GM21360 (cell line): ENCODE data around the gene ZBTB33.

ENCODE experiments used
- ATAC-seq: cut with Tn5 transposase; IDR thresholded peaks from one replicate; pipeline ENCODE4 v1.9.1; 2021; ENCODE audit warnings: mild to moderate bottlenecking, moderate library complexity; ENCODE audit not compliant: unreplicated experiment

The ZBTB33 gene

DNA sequence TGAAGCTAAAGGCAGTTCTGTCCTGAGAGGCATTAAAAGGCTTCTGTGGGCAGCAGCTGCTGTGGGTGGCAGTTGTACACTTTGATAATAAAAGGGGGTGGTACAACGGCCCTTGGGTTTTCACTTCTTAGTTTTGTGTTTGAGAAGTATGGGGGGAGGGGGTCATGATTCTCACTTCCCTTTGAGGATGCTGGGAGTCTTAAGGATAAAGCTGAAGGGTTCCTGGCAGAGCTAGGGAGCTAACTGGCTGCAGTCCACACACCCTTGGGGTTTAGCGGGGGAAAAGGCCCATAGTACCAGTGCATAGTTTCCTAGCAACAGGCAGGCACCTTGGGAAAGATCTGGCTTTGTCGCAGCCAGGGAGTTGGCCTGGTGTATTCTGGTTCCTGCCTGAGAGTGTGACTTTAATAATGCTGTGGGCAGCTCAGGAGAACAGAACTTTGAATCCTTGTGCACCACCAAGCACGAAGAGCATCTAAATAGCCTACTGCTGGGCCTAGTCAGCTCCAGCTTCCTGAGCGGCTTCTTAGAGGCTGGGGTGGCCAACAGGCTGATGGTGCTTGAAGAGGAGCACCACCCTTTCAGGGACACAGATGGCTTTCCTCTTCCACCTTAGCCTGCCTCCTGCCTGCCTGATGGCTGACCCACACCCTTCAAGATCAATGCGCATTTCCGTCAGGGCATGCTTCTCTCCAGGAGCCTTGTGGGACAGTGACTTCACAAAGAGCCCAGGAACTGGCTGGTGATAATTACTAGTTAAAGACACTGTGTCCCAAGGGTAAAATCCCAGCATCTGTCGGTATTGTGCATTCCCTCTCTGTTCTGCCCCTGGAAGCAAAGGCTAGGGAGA is 12.5 kb downstream of the ZBTB33 start:
- ATAC-seq: no peak

DNA sequence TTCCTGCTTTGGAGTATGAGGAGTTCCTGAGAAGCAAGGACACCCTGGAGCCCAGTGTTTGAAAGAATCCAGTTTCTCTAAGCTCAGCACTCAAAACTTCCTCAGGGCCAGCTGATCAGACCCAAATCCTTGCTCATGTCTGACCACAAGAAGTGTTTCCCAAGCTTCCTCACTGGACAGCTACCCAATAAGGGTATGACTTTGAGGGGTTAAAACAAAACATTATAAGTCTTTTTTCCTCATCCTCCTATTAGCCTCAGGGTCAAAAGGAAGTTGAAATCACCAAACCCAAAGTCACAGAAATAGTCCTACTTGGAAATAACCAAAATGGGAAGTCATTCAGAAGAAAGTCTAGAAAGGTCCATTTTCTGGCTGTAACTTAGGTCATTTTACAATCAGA is 13.7 kb downstream of the ZBTB33 start:
- ATAC-seq: no peak

DNA sequence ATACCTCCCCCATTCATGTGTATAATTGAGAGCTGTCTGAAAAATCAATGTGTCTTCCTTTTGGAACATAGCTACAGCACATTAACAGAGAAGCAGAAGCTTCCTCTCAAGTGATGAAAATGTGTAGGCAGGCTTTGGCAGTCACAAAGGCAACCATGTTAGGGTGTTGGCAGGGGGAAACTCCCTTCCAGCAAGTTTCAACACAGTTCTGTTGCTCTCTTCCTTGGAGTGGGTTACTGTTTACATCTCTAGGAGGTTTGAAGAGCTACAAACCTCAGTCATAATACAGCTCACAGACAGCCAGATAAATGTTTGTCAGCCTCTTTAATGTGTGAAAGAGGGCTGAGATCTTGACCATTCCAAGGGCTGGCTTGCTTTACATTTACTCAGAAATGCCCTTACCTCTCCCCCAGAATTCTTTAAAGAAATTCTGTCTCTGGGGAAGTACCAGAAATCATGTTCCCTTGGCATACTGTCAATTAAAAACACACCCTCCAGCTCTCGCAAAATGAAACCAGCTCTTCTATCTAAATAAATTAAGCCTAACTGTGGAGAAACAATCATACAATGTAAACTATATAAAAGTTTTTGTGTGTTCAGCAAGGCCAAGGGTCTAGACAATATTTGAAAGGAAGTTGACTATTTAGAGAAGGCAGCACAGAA is 18.9 kb downstream of the ZBTB33 start:
- ATAC-seq: no peak

DNA sequence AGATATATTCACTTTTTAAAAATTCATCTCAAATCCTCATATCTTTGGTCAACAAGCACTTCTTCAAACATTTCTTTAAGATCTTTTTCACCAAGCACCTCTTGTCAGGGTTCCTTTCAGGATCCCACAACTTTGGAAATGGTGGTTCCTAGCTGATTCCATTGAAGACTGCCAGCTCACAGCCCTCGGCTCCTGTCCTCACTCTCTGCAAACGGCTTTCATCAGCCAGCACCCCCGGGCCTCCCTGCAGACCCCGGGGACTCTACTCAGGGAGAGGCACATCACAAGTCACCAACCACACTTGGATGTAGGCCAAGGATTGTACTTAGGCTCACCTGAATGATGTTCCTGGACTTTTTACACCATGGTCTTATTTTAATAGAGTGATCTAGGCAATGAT is 20.0 kb downstream of the ZBTB33 start:
- no peak for ATAC-seq

DNA sequence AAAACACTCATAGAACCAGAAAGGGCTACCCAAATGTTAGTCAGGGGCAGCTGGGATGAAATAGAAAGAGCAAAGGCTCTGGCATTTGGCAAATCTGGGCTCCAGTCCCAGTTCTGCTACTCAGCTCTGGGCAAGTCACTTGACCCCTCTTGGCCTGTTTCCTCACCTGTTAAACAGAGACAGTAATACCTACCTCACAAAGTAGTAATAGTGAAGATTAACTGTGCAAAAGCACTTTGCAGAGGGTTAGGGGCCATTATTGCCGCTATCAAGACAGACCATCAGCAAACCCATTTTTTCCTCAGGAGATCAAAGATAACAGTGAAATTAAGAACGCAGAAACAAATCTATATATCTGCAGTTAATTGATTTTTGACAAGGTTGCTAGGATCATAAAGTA is 20.6 kb downstream of the ZBTB33 start:
- ATAC-seq: no peak

DNA sequence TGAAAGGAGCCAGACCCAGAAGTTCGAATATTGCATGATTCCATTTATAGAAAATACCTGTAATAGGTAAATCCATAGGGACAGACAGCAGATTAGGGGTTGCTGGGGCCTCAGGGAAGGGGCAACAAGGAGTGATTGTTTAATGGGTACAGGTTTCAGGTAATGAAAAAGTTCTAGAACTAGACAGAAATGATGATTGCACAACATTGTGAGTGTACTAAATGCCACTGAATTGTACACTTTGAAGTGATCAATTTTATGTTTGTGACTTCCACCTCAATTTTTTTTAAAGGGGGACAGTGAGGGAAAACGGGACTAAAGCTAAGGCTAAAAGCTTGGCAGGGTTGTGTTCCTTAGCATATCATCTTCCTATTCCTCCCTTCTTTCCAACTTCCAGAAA is 23.5 kb downstream of the ZBTB33 start:
- ATAC-seq: no peak

DNA sequence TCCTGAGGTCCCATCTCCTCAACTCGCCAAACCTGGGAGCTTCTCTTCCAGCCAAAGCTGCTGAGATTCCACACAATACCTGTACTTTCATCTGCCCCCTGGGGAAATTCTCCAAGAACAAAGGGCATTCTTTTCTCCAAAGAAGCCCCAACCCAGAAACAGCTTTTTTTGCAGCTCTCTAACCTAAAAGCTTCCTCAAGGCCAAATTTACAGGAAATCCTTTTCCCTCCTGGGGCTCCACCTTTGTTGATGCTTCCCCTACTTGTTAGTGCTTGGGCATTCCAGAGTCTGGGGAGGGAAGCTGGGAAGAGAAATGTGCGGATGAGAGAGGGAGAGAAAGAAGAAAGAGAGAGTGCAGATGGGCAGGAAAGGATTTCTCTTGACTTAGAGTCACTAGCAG is 24.3 kb downstream of the ZBTB33 start:
- no peak for ATAC-seq

DNA sequence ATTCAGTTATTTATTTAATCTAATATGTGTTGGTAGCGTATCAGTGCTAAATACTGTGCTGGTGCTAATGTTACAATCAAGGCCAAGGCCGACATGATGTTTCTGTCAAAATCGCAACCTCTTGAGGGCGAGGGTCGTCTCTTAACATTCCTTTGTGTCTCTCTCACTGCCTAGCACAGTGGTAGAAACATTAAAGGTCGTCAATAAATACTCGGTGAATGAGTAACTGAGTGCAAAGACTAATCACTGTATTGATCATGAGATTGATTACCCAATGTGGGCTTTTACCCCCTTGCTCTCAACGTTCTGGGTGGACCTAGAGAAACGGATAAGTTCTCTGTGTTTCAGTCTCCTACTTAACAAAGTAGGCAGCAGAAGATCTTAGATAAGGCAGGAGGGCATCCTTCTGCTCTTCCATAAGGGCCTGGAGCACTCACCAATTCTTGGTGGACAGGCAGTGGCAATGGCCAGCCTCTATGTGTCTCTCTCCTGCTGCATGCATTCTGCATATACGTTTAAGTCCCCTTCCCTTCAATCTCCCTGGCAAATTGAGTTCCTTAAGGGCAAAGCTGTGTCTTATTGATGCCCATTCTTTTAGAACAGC is 30.5 kb downstream of the ZBTB33 start:
- ATAC-seq: no peak

DNA sequence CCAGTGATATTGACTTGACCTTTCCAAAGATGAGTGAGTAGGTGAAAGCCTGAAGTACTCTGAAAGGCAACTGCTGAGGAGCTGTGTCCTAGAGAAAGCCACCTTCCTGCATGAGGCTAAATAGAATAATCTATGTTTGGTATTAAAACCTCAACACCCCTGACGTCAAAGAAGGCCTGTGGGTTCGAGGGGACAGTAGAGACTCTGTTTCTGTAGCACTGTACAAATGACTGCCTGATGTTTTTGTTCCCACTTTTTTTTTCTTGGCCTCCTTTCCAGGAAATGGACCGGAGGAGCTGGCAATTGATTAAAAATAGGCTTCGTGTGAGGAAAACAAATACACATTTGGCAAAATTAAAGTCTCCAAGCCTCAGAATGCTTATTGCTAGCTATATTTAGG is 31.1 kb downstream of the ZBTB33 start:
- ATAC-seq: no peak

DNA sequence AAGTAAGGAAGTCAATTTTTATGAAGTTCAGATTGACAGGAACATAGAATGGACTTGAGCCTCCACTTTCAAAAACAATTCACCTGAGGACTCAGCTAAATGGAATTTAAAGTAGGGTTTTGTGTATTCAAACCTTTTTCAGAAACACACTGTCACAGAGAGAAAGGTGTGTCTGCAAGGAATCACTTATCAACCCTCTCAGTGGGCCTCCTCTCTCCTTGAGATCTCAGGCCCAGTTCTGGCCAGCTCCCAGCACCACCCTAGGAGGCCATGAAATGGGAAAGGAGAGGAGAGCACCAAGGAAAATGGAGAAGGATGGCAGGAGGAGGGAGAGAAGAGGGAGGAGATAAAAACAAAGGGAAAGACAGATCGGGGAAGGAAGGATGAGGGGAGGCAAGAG is 32.1 kb downstream of the ZBTB33 start:
- ATAC-seq: no peak

DNA sequence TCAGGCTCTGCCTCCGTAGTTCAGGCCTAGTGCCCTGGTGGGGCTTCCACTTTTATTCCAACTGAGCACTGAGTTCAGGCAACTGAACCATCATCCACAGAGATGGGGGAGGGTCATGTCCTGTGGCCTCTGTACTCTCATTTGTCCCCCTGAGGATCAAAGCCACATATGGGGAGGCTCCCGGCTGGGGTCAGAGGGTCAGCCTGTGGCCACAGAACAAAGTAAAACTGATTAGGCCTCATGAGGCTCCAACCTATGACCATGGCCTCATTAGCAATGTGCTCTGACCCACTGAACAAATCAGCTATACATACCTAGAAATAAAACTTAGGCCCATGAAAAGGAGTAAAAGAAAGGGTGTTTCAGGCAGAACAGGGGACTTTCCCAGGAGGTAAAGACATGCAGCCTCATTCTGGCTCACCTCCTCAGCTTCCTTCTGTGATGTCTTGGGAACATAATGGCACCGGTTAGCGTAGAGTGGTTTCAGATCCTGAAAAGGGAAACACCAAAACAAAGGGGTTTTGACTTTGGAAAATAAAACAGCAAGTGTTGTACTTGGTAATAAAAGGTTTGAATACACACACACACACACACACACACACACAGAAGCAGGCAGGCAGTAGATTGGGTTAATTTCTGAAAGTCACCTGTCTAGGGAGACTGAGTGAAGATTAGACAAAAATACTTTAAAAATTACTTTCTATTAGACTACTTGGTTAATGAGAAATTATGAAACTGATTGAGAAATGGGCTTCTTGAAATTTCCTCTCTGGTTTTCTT is 36.3 kb downstream of the ZBTB33 start:
- ATAC-seq: no peak

DNA sequence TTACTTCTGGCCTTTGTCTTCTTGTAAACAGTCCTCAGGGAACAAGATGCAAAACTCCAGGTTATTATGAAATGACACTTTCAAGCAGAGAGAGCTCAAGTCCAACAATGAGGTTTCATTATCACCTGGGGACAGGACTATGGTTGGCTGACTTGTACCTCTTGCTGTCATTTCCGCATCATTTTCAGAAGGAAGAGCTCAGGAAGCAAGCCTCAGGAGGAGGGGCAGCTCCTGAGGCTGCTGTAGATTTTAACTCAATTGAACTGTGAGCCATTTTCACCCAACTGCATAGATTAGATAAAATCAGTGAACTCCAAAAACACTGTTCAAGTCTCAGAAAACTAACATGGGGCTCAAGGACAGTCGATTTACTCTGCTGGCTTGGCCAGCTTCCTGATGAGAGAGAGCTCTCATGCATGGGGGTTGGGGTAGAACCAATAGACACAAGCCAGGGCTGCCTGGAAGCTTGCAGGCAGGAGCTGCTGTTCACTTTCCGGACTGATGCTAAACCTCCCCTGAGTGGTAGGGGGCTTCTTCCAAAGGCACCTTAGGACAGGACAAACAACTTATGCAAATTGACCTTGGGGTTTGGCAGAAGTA is 37.0 kb downstream of the ZBTB33 start:
- no peak for ATAC-seq

DNA sequence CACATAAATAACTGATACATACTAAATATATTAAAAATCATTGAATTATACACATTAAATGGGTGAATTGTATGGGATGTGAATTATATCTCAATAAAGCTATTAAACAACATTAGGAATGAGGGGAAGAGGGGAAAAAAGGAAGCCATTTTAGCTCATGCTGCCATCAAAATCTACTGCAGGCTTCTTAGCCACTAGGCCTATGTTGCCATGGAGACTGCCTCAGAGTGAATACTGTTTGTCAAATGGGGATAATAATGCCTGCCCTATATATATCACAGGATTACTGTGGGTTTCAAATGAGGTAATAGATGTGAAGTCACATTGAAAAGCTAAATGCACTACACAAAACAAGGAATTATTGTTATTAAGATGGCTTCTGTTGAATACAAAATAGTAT is 39.5 kb downstream of the ZBTB33 start:
- no peak for ATAC-seq

DNA sequence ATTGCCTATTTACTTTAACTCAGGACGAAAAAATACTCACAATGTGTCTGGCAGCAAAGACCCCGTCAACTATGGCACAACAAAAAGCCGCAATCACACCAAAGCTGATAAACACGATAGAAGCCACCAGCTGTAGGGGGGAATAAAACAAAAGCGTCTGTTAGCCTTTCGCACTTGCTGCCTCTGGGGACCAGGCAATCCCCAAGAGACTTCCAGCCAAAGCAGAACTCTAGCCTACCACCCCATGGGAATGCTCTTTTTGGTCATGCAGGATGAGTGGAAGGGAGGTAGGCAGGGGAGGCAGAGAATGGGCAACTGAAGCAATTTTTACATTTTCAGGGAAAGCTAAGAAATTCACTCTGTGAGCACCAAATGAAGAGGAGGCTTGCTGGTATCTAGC is 40.6 kb downstream of the ZBTB33 start:
- ATAC-seq: no peak

DNA sequence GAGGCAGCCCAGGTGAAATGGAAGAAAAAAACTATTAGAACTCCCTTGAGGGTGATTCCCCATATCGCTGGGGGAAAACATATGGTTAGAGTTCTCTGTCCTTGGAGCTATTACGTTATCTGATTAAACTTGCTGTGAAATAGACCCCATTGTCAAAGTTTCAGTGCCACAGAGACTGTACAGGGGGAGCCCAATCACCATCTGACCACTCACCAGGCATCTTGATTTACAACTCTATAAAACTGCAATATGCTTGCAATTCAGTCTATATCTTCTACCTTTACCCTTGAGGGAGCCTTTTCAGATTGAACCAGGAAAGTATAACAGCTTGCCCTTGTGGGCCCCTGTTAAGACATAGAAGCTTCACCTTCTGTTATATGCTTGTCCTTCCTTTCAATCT is 42.4 kb downstream of the ZBTB33 start:
- no peak for ATAC-seq

DNA sequence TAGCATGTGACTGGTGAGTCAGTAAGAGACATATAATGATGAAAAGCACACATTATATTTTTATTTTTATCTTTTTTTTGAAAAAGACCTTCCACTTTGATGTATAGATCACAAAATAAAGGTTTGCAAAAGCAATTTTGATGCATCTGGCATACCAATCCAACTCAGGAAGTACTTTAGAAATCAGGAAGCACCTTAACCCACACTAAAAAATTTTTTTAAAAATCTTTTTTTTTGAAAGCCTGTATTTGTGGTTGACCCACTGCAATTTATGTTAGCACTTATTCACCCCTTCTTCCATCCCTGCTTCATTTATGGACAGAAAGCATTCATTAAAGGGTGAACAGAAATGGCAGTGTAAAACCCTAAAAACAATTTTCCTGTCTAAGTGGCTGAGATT is 44.0 kb downstream of the ZBTB33 start:
- no peak for ATAC-seq

DNA sequence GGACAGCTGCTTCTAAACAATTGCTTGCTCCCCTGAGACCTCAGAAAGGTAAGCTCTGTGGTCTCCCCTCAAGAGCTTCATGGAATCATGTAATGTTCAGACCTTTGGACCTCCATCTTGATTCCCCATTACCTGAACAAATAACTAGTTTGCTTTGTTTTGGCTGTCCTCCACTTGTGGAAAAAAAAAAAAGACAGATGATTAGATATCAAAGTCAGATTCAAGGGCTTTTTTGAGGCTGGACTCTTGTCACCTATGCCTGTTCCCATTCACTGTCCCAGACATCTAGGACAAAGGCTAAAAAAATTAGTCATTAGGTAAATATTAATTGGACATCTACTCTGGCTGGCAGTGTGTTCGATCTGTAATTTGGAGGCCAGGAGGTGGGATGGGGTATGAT is 47.3 kb downstream of the ZBTB33 start:
- ATAC-seq: no peak

DNA sequence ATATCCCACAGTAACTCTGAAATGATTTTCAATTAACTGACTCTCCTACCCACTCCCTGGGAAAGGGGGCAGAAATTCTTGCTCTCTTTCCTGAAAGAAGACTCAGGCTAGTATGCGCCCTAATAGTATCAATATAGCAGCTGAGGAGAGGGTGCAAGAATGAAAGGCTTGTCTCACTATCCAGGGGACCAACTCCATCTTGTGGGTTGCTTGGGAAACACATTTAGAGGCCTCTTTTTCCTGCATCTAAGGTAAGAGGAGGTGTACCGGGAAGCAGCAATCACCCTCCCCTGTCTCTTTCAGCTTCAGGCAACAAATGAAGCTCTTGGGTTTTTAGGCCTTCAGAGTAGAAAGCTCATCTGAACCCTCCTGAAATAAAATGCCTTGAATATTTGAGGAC is 49.3 kb downstream of the ZBTB33 start:
- no peak for ATAC-seq

DNA sequence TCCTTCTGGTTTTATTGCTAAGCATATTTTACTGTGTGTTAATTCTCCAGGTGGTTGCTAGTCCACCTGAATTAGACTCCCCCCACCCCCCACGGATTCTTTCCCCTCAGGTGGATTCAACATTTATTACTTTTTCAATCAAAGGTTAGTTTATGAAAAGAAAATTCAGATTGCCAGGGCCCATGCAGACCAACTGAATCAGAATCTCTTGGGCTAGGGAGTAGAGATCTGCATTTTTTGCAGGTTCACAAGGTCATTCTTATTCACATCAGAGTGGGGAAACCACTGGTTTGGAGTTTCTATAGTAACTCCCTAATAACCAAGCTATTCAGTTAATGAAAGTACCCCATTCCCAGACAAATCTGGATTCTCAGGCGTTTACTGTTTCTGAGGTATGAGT is 50.9 kb downstream of the ZBTB33 start:
- no peak for ATAC-seq

DNA sequence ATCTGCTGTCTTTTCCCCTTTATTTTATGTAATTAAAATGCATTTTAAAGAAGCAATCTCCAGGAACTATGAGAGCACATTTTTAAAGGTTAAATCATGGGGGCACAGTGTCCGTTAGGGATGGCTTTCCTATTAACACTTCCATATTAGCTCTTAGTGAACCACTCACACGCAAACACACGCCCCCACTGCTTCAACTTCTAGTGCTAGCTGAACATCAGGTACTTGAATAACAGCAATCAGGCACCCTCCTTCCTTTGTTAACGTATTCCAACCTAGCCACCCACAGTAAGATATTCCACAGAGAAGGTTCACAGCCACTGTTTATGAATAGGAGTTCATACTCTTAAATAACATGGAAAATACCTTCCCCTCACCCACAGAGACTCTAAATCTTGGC is 51.3 kb downstream of the ZBTB33 start:
- no peak for ATAC-seq

DNA sequence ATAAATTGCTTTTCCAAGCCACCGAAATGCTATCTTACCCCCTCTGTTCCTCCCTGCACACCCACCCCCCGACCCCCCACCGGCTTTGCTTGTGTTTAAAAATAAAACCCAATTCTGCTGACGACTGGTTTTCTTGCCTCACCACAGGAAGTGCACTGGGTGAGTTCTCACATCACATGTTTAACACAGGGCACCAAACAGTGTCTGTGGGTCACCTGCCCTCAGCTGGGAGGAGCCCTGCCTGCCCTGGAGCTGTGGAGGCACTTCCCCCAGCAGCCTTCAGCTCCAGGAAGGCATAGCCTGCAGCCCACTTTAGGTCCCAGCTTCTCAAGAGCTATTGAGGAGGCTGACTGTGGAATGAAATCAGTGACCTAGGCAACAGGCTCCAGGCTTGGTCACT is 51.8 kb downstream of the ZBTB33 start:
- ATAC-seq: peak; percentile 95
